ENCODE results near the gene NPSR1. TPM values are rescaled to one million over a fixed set of nuclear protein-coding genes. Genes with fewer than 3 reads are reported as not detected.
"Not testable (repeated sequence)": the region's sequence is repeated elsewhere in the genome, so short reads cannot be mapped to it uniquely, and the experiment has no call there.

NPSR1 gene
- total RNA-seq, 2 experiments from 2014 or later, result not detected

- H4K20me1 ChIP-seq (ENCODE audit: insufficient read depth, low read length); BruUV-seq (replicated peaks); H3K36me3 ChIP-seq (ENCODE audit: insufficient read depth, low read length); intact Hi-C loops (cut with micrococcal nuclease; ENCODE audit: unreplicated experiment); DNase-seq (ENCODE audit: low spot score); H2AFZ ChIP-seq (ENCODE audit: low read length); H3K79me2 ChIP-seq (ENCODE audit: insufficient read depth, low read depth, low read length); H3K4me2 ChIP-seq (ENCODE audit: low read length); H3K27ac ChIP-seq (ENCODE audit: low read depth, low read length, poor library complexity, severe bottlenecking); H3K4me3 ChIP-seq (ENCODE audit: low read depth, low read length, poor library complexity, severe bottlenecking); H3K9me2 ChIP-seq (ENCODE audit: insufficient read depth, low read length); POLR2A ChIA-PET; H3K9me3 ChIP-seq (ENCODE audit: low read length); CTCF ChIA-PET (ENCODE audit: unreplicated experiment); H3K4me1 ChIP-seq (ENCODE audit: insufficient read depth, low read length, poor library complexity, severe bottlenecking): not testable (repeated sequence)
Observed at GRCh38 chr7:34867341-34867740, 209.3 kb downstream of the NPSR1 start.

DNA sequence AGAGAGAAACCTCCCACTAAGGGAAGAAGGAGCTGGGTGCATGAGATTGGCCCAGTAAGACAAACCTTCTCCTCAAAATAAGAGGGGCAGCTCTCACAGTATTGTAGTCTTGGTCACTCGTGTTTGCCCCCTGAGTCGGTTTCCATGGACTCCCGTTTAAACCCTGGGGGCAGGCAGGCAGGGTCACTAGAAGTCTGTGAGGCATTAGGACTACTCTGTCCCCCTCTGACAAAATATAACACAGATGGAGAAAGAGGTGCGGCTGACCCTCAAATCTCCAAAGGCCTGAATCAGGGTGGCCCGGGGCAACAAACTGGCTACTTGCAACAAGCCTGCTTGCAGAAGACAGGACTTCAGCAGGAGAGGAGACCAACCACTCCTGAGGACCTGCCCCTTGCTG is 210.6 kb downstream of the NPSR1 start:
- CTCF ChIA-PET (ENCODE audit: unreplicated experiment), result not testable (repeated sequence)

GRCh38 chr7:34869057-34869456 is 211.0 kb downstream of the NPSR1 start:
- Histone ChIP-seq H3K27ac (ENCODE audit: low read depth, low read length, poor library complexity, severe bottlenecking) (no peak overlapping the region), H4K20me1 (ENCODE audit: insufficient read depth, low read length) (no peaks in the 10 kb centered on the region), H3K9me2 (ENCODE audit: insufficient read depth, low read length) (no peaks in the 10 kb centered on the region), H3K9me3 (ENCODE audit: low read length) (no peaks in the 10 kb centered on the region), H3K4me2 (ENCODE audit: low read length) (no peak overlapping the region), H3K4me1 (ENCODE audit: insufficient read depth, low read length, poor library complexity, severe bottlenecking) (no peaks in the 10 kb centered on the region), H2AFZ (ENCODE audit: low read length) (no peak overlapping the region), H3K79me2 (ENCODE audit: insufficient read depth, low read depth, low read length) (no peaks in the 10 kb centered on the region), H3K36me3 (ENCODE audit: insufficient read depth, low read length) (no peaks in the 10 kb centered on the region), H3K4me3 (ENCODE audit: low read depth, low read length, poor library complexity, severe bottlenecking) (no peak overlapping the region)
- DNase-seq (ENCODE audit: low spot score), result no peak
- intact Hi-C loops (cut with micrococcal nuclease; ENCODE audit: unreplicated experiment), result no loop called here
- no peak for TF ChIP-seq EZH2phosphoT487 (IDR thresholded peaks at IDR 0.05; ENCODE audit: borderline replicate concordance, low read depth, low read length)
- TF ChIP-seq, protein P1, sequence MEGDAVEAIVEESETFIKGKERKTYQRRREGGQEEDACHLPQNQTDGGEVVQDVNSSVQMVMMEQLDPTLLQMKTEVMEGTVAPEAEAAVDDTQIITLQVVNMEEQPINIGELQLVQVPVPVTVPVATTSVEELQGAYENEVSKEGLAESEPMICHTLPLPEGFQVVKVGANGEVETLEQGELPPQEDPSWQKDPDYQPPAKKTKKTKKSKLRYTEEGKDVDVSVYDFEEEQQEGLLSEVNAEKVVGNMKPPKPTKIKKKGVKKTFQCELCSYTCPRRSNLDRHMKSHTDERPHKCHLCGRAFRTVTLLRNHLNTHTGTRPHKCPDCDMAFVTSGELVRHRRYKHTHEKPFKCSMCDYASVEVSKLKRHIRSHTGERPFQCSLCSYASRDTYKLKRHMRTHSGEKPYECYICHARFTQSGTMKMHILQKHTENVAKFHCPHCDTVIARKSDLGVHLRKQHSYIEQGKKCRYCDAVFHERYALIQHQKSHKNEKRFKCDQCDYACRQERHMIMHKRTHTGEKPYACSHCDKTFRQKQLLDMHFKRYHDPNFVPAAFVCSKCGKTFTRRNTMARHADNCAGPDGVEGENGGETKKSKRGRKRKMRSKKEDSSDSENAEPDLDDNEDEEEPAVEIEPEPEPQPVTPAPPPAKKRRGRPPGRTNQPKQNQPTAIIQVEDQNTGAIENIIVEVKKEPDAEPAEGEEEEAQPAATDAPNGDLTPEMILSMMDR (conservative IDR thresholded peaks at IDR 0.05; ENCODE audit: low read length), result no peak
- ChIA-PET POLR2A (no interaction called here), CTCF (ENCODE audit: unreplicated experiment) (no interaction called here)
- no TSS peak for BruUV-seq (replicated peaks)

More for the DNA sequence above, 210.6 kb downstream of the NPSR1 start:
- BruUV-seq (replicated peaks); H3K27ac ChIP-seq (ENCODE audit: low read depth, low read length, poor library complexity, severe bottlenecking); H3K79me2 ChIP-seq (ENCODE audit: insufficient read depth, low read depth, low read length); POLR2A ChIA-PET; H2AFZ ChIP-seq (ENCODE audit: low read length); H4K20me1 ChIP-seq (ENCODE audit: insufficient read depth, low read length); H3K4me3 ChIP-seq (ENCODE audit: low read depth, low read length, poor library complexity, severe bottlenecking); DNase-seq (ENCODE audit: low spot score); H3K4me1 ChIP-seq (ENCODE audit: insufficient read depth, low read length, poor library complexity, severe bottlenecking); H3K9me2 ChIP-seq (ENCODE audit: insufficient read depth, low read length); H3K4me2 ChIP-seq (ENCODE audit: low read length); H3K36me3 ChIP-seq (ENCODE audit: insufficient read depth, low read length); intact Hi-C loops (cut with micrococcal nuclease; ENCODE audit: unreplicated experiment); H3K9me3 ChIP-seq (ENCODE audit: low read length): not testable (repeated sequence)

- BruUV-seq (replicated peaks); H2AFZ ChIP-seq (ENCODE audit: low read length); H3K36me3 ChIP-seq (ENCODE audit: insufficient read depth, low read length); intact Hi-C loops (cut with micrococcal nuclease; ENCODE audit: unreplicated experiment); H3K9me3 ChIP-seq (ENCODE audit: low read length); DNase-seq (ENCODE audit: low spot score); POLR2A ChIA-PET; H3K4me2 ChIP-seq (ENCODE audit: low read length); H3K9me2 ChIP-seq (ENCODE audit: insufficient read depth, low read length); H3K27ac ChIP-seq (ENCODE audit: low read depth, low read length, poor library complexity, severe bottlenecking); H3K4me3 ChIP-seq (ENCODE audit: low read depth, low read length, poor library complexity, severe bottlenecking); CTCF ChIA-PET (ENCODE audit: unreplicated experiment); H3K4me1 ChIP-seq (ENCODE audit: insufficient read depth, low read length, poor library complexity, severe bottlenecking); H4K20me1 ChIP-seq (ENCODE audit: insufficient read depth, low read length); H3K79me2 ChIP-seq (ENCODE audit: insufficient read depth, low read depth, low read length): not testable (repeated sequence)
Observed at GRCh38 chr7:34870041-34870440, 212.0 kb downstream of the NPSR1 start.

DNA sequence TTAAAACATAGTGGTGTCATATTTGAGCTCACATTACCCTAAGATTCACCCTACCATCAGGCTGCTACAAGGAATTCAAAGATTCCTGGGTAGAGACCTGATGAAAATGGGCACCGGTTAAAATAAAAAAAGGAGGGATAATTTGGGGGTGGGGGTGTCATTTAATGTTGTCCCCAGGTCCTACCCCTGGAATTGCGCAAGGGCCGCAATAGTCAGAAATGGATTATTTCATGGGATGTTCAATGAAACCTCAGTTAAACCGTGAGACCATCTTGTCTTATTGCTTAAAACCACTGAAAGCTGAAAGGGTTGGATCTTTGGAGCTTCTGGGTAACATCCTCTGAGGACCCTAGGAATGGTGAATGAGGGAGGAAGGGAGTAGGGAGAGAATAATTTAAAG is 216.3 kb downstream of the NPSR1 start:
- H3K79me2 ChIP-seq (ENCODE audit: insufficient read depth, low read depth, low read length); H3K4me1 ChIP-seq (ENCODE audit: insufficient read depth, low read length, poor library complexity, severe bottlenecking); H4K20me1 ChIP-seq (ENCODE audit: insufficient read depth, low read length); H2AFZ ChIP-seq (ENCODE audit: low read length); BruUV-seq (replicated peaks); H3K4me2 ChIP-seq (ENCODE audit: low read length); CTCF ChIA-PET (ENCODE audit: unreplicated experiment); H3K4me3 ChIP-seq (ENCODE audit: low read depth, low read length, poor library complexity, severe bottlenecking); POLR2A ChIA-PET; intact Hi-C loops (cut with micrococcal nuclease; ENCODE audit: unreplicated experiment); H3K27ac ChIP-seq (ENCODE audit: low read depth, low read length, poor library complexity, severe bottlenecking); DNase-seq (ENCODE audit: low spot score); H3K9me2 ChIP-seq (ENCODE audit: insufficient read depth, low read length); H3K9me3 ChIP-seq (ENCODE audit: low read length); H3K36me3 ChIP-seq (ENCODE audit: insufficient read depth, low read length): not testable (repeated sequence)

Measured in OCI-LY7 (cell line).